IPS-NIHi7 (cell line): ENCODE results near the gene WIZ.
"Not testable (repeated sequence)": the region's sequence is repeated elsewhere in the genome, so short reads cannot be mapped to it uniquely, and the experiment has no call there.

Experiments
- DNase-seq: peaks from one replicate; pipeline ENCODE4 v3.0.0; 2012; ENCODE audit warnings: mixed read lengths; ENCODE audit errors: extremely low spot score

WIZ gene

DNA sequence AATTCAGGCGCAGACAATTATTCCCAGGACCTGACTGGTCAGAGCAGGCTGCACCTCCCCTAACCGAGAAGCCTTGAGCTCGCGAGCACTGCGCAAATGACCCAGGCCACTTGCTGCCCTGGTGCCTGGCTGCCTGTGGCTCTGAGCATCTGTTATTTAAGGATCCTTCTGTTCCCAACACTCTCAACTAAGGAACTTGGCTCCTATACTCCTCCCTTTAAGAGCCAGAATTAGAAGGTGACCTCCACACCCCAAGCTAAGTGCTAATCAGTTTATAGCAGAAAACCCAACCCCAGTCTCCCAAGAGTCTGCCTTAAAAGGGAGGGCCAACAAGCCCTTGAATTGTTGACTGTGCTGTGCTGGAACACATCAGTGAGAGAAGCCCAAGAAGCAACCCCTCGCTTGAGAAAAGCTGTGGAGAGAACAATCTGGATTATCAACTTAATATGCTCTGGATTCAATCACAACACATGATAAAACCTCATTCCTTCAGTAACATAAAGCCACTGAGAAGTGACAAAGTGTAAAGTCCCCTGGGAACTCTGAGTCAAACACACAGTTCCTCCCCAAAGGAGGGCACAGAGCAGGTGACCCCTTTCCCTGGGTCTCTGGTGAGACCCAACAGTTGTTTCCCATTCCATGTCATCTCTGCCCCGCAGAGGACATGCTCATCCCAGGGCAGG lies 45.5 kb downstream of the WIZ start:
- no peak for DNase-seq

- DNase-seq: no peak
Measured at GRCh38 chr19:15403151-15403531, 46.6 kb downstream of the WIZ start.

DNA sequence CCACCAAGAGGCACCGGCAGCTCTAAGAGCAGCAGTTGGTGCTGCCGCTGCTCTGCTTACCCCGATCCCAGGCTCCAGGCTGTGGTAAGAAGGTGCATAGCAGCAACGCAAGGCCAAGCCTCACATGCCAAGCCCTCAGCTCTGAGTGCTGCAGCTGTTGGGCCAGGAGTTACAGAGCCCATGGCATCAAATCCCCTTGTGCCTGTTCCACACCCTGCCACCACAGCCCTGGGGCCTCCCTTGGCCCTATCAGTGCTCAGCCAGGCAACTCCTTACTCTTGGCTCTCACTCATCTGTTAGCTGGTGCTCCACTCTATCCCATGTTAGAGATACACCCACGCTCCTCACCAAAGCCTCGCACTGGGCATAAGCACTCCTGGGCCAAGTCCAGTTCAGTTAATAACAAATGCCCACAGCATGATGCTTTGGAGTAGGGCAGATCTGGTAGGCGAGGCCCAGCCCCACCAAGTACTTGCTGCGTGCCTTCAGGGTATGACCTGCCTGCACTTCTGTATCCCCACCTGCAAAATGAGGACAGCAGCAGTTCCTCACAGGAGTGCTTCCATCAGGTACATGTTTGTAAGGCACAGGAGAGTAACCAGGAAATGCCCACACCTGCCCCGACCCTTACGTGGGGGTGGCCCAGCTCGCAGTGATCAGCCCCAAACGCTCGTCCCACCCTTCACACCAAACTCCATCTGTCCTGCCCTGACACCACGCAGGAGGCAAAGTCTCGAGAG lies 47.2 kb downstream of the WIZ start:
- no peak for DNase-seq

- no peak for DNase-seq
Measured at GRCh38 chr19:15401397-15401710, 48.4 kb downstream of the WIZ start.

GRCh38 chr19:15400521-15401396 lies 49.0 kb downstream of the WIZ start:
- DNase-seq: no peak

GRCh38 chr19:15399635-15400034 lies 50.1 kb downstream of the WIZ start:
- no peak for DNase-seq

GRCh38 chr19:15399234-15399515 lies 50.6 kb downstream of the WIZ start:
- no peak for DNase-seq

GRCh38 chr19:15398501-15399233 lies 51.1 kb downstream of the WIZ start:
- DNase-seq: no peak

GRCh38 chr19:15397782-15398181 lies 52.0 kb downstream of the WIZ start:
- peak; percentile 2 for DNase-seq

GRCh38 chr19:15397236-15397635 lies 52.5 kb downstream of the WIZ start:
- no peak for DNase-seq

GRCh38 chr19:15396436-15396835 lies 53.3 kb downstream of the WIZ start:
- DNase-seq: peak; percentile 5

DNA sequence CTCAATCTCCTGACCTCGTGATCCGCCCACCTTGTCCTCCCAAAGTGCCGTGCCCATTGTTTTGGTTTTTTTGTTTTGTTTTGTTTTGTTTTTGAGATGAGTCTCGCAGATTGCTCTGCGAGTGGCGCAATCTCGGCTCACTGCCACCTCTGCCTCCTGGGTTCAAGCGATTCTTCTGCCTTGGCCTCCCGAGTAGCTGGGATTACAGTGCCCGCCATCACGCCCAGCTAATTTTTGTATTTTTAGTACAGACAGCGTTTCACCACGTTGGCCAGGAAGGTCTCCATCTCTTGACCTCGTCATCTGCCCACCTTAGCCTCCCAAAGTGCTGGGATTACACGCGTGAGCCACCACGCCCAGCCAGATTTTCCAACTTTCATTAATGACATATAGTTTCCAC lies 54.5 kb downstream of the WIZ start:
- not testable (repeated sequence) for DNase-seq

GRCh38 chr19:15394426-15394825 lies 55.3 kb downstream of the WIZ start:
- DNase-seq: no peak

DNA sequence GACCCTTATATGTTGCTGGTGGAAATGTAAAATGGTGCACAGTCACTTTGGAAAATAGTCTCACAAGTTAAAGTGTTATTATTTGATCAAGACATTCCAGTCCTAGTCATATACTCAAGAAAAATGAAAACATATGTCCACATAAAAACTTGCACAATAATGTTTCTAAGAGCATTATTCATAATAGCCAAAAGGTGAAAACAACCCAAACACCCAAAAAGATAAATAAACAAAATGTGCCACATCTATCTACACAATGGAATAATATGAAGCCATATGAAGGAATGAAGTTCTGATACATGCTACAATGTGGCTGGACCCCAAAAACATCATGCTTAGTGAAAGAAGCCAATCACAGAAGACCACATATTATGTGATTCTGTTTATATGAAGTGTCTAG lies 55.8 kb downstream of the WIZ start:
- DNase-seq: no peak

GRCh38 chr19:15390814-15391213 lies 58.9 kb downstream of the WIZ start:
- DNase-seq: no peak

DNA sequence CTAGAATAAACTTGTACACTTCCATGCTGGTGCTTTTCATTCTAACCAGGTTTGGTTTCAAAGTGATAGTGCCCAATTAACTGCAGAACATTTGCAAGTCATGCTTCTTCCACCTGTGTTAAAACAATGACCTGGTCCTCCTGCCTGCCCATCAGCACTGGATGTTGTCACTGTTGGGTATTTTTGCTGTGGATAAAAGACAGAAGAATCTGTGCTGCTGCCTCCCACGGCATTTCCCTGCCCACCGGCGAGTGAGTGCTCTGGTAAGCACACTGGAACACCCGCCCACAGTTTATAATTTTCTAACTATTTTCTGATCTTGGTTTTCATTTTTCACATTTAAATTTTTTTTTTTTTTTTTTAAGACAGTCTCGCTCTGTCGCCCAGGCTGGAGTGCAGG lies 67.9 kb downstream of the WIZ start:
- no peak for DNase-seq

GRCh38 chr19:15381429-15381828 lies 68.3 kb downstream of the WIZ start:
- no peak for DNase-seq

- DNase-seq: peak; percentile 76
Measured at GRCh38 chr19:15379999-15380647, 69.6 kb downstream of the WIZ start.

- peak; percentile 99 for DNase-seq
Measured at GRCh38 chr19:15379083-15379998, 70.4 kb downstream of the WIZ start, which contains the start of gene AKAP8. AKAP8 (minus strand) TSS chr19:15379787; CDS start chr19:15379731, 56 bp downstream.

GRCh38 chr19:15378534-15379082 lies 71.1 kb downstream of the WIZ start:
- DNase-seq: peak; percentile 58
